Measurements from ENCODE around the gene DQX1.

DQX1 gene

DNA sequence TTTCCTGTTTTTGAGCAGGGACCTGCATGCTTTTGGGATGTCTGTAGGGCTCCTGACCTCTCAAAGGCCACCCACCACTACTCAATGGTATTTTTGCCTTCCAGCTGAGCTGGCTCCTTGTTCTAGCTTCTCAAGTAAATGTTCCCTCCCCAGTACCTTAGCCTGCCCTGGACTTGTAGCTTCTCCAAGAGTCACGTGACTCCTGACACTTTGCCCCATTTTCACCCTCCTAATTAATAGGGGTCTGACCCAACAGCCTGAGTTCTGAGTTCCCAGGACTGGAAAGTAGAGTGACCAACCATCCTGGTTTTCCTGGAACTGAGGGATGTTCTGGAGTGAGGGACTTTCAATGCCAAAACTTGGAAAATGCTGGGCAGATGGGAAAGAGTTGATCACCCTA is 30.6 kb downstream of the DQX1 start:
- no peak for TF ChIP-seq POLR2A (IDR thresholded peaks at IDR 0.05; ENCODE audit: extremely low read depth, insufficient read length)
- no peak for TF ChIP-seq MAX (IDR thresholded peaks at IDR 0.05; ENCODE audit: low read depth, low read length)
- no peak for TF ChIP-seq CTCF (IDR thresholded peaks at IDR 0.05; ENCODE audit: low read depth, low read length)
- TF ChIP-seq MYC (IDR thresholded peaks at IDR 0.05; ENCODE audit: low read depth, low read length) = no peak
- no peak overlapping the region for H3K4me3 ChIP-seq (ENCODE audit: low read depth, low read length)
- DNase-seq (ENCODE audit: low read depth) = no peak

DNA sequence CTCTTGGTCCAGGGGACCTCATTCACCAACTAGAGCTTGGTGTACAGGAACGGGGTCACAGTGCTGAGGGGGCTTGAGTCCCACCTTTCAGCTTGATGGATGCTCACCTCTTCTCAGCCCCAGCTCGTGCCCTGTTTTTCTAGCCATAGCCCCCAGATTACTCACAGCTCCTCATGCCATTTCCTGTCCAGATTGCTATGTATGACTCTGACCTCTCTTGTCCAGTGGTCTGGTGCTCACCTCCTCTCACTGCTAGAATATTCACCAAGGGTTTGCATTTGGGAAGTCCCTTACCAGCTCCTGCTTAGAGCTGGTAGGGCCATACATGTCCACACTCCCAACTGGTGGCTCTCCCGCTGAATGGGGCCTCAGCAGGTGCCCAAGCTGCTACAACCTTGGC is 32.5 kb downstream of the DQX1 start:
- no peak for DNase-seq (ENCODE audit: low read depth)
- H3K4me3 ChIP-seq (ENCODE audit: low read depth, low read length) = no peak overlapping the region
- TF ChIP-seq MYC (IDR thresholded peaks at IDR 0.05; ENCODE audit: low read depth, low read length) (no peak), CTCF (IDR thresholded peaks at IDR 0.05; ENCODE audit: low read depth, low read length) (no peak), POLR2A (IDR thresholded peaks at IDR 0.05; ENCODE audit: extremely low read depth, insufficient read length) (no peak), MAX (IDR thresholded peaks at IDR 0.05; ENCODE audit: low read depth, low read length) (no peak)

GRCh38 chr2:74491648-74492544 is 34.1 kb downstream of the DQX1 start:
- TF ChIP-seq POLR2A (IDR thresholded peaks at IDR 0.05; ENCODE audit: extremely low read depth, insufficient read length) = no peak
- no peak for TF ChIP-seq CTCF (IDR thresholded peaks at IDR 0.05; ENCODE audit: low read depth, low read length)
- no peak for TF ChIP-seq MYC (IDR thresholded peaks at IDR 0.05; ENCODE audit: low read depth, low read length)
- TF ChIP-seq MAX (IDR thresholded peaks at IDR 0.05; ENCODE audit: low read depth, low read length) = no peak
- DNase-seq (ENCODE audit: low read depth) = no peak
- no peak overlapping the region for H3K4me3 ChIP-seq (ENCODE audit: low read depth, low read length)

DNA sequence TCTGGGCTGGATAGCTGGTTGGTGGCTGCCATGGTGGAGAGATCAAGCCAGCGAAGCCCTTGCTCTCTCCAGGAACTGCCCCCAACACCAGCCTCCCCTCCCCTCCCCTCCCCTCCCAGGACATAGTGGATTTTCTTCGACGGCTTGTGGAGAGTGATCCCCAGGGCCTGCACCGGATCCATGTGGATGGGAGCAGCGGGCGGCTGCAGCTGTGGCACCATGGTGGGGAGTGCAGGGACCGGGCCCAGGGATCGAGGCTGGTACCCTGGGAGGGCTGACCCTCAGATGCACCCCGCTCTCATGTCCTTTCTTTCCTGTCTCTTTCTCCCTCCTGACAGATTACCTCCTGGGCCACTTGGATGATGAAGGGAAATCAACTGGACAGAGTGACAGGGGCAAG is 36.1 kb downstream of the DQX1 start:
- no peak for DNase-seq (ENCODE audit: low read depth)
- TF ChIP-seq MYC (IDR thresholded peaks at IDR 0.05; ENCODE audit: low read depth, low read length) (no peak), POLR2A (IDR thresholded peaks at IDR 0.05; ENCODE audit: extremely low read depth, insufficient read length) (no peak), CTCF (IDR thresholded peaks at IDR 0.05; ENCODE audit: low read depth, low read length) (no peak)
- no peak overlapping the region for H3K4me3 ChIP-seq (ENCODE audit: low read depth, low read length)

GRCh38 chr2:74488643-74489481 is 37.2 kb downstream of the DQX1 start:
- DNase-seq (ENCODE audit: low read depth) = no peak
- TF ChIP-seq MAX (IDR thresholded peaks at IDR 0.05; ENCODE audit: low read depth, low read length) = no peak
- no peak for TF ChIP-seq POLR2A (IDR thresholded peaks at IDR 0.05; ENCODE audit: extremely low read depth, insufficient read length)
- no peak for TF ChIP-seq MYC (IDR thresholded peaks at IDR 0.05; ENCODE audit: low read depth, low read length)
- TF ChIP-seq CTCF (IDR thresholded peaks at IDR 0.05; ENCODE audit: low read depth, low read length) = no peak
- no peak overlapping the region for H3K4me3 ChIP-seq (ENCODE audit: low read depth, low read length)

Measured in NB4 (cell line).